AG04449 (cell line): Measurements from ENCODE around the gene PKP4.

Source experiments
- CTCF ChIA-PET: fragments of 350-600 bp; formaldehyde crosslinking; extraction: SDS; loops from one replicate; lab custom pipeline; 2021; ENCODE audit warnings: antibody characterized with exemption; lab: Yijun Ruan, JAX
- POLR2A ChIA-PET: fragments of 400-600, 350-600 bp; formaldehyde crosslinking; extraction: SDS; loops from one replicate; lab custom pipeline; 2020; ENCODE audit warnings: antibody characterized with exemption, inconsistent platforms; lab: Yijun Ruan, JAX
- DNase-seq: peaks from one replicate; pipeline ENCODE4 v3.0.0-alpha.2; 2010; ENCODE audit warnings: low read depth, low spot score
- H3K4me3 ChIP-seq: 2 replicates; pipeline ENCODE4 v1.5.1; 2011; ENCODE audit warnings: low read depth, mild to moderate bottlenecking, control low read depth, low read length
- TF ChIP-seq, protein P1 (sequence below): IDR thresholded peaks from one replicate; pipeline ENCODE4 v1.5.1; 2011; ENCODE audit warnings: mild to moderate bottlenecking, moderate library complexity, low read length, control low read depth, inconsistent platforms; ENCODE audit not compliant: insufficient read depth; ENCODE audit errors: missing control alignments

PKP4 gene

DNA sequence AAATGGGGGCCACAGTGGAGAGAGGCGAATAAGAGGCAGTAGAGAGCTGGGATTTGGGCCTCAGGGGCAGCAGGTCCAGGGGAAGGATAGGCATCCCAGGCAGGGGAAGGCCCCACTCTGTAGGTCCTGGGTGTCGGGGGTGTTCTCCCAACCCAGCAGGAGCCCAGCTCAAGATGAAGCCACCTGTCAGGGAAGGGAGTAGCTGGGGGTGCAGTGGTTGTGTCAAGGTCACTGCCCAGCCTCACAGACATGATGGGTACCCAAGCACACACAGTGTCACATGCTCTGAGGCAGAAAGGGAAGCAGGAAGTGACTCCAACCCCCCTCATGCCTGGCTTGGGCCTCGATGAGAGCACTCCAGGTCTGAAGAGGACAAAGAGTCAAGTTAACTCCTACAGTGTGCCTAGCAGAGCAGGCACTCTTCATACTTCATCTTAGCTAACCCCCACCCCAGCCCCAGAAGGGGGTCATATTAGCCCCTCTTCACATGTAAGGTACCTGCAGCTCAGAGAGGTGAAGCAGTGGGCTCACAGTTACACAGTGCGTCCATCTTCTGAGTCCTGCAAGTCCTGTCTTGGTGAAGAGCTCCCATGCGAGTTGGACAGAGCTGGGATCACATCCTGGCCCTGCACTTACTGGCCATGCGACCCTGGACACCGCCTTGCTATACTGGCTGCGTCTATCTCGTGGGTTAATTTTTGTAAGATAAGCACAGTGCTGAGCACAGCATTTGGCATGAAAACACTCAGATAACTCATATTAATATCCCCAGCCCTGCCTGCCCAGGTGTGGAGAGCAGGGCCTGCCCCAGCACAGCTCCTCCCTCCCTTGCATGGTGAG is 265.7 kb downstream of the PKP4 start:
- POLR2A ChIA-PET: no interaction called here
- no peak for DNase-seq
- CTCF ChIA-PET: no interaction called here
- TF ChIP-seq, protein P1, sequence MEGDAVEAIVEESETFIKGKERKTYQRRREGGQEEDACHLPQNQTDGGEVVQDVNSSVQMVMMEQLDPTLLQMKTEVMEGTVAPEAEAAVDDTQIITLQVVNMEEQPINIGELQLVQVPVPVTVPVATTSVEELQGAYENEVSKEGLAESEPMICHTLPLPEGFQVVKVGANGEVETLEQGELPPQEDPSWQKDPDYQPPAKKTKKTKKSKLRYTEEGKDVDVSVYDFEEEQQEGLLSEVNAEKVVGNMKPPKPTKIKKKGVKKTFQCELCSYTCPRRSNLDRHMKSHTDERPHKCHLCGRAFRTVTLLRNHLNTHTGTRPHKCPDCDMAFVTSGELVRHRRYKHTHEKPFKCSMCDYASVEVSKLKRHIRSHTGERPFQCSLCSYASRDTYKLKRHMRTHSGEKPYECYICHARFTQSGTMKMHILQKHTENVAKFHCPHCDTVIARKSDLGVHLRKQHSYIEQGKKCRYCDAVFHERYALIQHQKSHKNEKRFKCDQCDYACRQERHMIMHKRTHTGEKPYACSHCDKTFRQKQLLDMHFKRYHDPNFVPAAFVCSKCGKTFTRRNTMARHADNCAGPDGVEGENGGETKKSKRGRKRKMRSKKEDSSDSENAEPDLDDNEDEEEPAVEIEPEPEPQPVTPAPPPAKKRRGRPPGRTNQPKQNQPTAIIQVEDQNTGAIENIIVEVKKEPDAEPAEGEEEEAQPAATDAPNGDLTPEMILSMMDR: no peak
- H3K4me3 ChIP-seq: no peak overlapping the region

DNA sequence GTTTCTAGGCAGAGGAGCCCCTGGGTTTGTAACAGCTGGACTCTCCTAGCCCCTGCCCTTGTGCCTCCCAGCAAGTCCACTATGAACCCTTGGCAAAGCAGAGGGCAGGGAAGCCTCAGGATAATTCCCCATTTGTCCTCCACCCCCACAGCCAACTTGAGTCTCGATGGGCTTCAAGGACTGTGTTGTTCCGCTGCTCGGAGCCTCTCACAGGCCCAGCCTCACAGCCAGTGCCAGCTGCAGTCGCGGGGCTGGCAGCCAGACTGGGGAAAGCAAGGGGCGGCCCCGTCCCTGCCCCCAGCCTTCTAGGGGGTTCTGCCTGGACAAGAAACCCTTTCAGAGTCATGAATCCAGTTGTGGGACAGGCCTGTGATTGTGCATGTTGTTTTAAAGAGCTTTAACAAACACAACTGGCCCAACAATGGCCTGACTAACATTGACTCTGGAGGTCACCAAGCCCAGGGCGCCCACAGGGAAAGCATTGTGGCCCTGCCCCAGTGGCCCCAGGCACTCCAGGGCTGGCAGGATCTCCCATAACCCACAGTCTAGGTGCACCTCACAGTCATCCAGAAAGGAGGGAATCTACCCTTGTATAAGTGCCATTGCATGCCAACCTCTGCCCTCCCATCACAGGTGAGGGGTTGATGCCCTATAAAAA is 266.6 kb downstream of the PKP4 start:
- ChIA-PET POLR2A (no interaction called here), CTCF (no interaction called here)
- no peak overlapping the region for H3K4me3 ChIP-seq
- TF ChIP-seq, protein P1: no peak
- DNase-seq: no peak

DNA sequence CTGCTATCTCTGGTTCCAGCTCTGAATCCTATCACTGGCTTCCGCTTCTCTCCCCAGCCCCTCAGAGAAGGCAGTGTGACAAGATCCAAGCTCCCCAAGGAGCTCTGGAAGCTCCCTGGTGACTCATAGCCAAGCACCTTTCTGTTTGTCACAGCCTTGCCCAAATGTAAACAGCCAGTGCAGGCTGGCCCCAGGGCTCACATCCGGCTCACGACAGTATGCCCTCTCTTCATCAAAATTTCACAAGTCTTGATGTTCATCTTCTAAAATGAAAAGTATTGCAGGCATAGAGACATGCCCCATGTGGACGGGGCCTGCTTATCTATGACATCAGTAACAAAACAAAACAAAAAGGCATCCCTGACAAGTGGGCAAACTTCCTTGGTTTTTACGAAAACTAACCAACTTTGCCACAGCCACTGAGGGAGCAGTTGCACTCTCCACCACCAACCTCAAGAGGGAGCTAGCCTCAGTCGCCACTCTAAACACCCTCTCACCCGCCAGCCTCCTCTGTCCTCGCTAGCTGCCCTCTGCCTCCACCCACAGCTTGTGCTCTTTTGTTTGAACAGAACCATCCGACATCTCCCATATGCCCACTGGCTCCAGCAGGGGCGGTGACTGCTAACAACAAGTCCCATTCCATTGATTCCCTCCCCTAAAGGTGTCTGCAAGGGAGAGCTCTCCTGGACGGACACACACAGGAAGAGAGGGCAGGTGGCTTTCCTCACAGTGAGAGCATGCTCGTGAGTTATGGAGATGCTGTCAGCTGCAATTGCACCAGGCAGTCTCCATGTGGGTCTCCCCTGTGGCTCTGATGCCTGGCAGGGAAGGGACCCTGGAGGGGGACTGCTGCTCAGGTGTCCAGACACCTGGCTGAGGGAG is 267.4 kb downstream of the PKP4 start:
- CTCF ChIA-PET: interaction anchor here (0.8 kb wide), 1 partner anchor 9 kb away, joined by 3 read pairs; no protein-coding TSS in a partner anchor
- DNase-seq: no peak
- no peak overlapping the region for H3K4me3 ChIP-seq
- TF ChIP-seq, protein P1: no peak
- POLR2A ChIA-PET: no interaction called here

DNA sequence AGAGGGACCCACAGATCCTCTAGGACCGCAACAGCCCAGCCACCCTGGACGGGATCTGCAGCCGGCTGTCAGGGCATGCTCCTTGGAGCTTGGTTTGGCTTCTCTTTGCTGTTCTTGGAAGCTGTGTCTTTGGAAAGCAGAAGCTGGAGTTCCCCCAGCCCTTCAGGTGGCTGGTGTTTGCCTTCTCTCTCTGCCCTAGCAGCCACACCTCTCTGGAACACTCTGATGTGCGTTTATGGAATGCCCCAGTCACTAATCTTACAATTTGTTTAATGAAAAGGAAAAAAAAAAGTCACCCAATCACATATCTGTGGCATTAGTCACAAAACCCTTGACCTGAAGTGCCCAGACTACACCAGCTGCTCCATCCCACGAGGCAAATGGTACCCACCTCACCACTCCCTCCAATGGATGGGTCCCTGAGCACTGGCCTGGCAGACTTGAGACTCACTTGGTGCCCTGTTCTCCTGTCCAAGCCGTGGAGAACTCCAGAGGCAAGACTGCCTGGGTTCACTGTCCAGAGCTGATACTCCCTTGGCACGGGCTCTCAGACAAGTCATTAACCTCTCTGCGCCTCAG is 268.1 kb downstream of the PKP4 start:
- TF ChIP-seq, protein P1: no peak
- H3K4me3 ChIP-seq: no peak overlapping the region
- ChIA-PET CTCF (interaction anchor here (0.8 kb wide), 1 partner anchor 9 kb away, joined by 3 read pairs; no protein-coding TSS in a partner anchor), POLR2A (no interaction called here)
- no peak for DNase-seq

DNA sequence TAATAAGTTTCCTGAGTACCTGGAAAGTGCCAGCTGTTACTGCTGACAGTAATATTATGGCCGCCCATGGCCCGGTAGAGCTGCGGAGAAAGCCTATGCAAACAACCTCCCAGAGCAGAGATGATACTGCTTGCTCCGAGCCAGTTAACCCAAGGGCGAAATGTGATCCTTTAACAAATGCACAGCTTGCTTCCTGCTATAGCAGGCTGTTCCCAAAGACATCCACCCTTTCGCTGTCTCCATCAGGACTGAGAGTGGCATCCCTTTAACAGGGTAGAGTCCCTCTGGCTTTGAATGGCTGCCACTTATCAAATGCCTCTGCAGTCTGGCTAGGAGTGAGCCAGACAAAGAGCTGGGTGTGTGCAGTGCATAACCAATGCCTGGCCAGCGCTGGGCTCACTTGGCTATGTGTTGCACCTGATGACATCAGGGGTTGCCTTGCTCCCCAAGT is 268.7 kb downstream of the PKP4 start:
- no peak for DNase-seq
- TF ChIP-seq, protein P1: no peak
- POLR2A ChIA-PET: no interaction called here
- CTCF ChIA-PET: interaction anchor here (1.8 kb wide), 1 partner anchor 28 kb away, joined by 8 read pairs; no protein-coding TSS in a partner anchor
- H3K4me3 ChIP-seq: no peak overlapping the region
